ENCODE measurements around the gene SCAPER.

The SCAPER gene

DNA sequence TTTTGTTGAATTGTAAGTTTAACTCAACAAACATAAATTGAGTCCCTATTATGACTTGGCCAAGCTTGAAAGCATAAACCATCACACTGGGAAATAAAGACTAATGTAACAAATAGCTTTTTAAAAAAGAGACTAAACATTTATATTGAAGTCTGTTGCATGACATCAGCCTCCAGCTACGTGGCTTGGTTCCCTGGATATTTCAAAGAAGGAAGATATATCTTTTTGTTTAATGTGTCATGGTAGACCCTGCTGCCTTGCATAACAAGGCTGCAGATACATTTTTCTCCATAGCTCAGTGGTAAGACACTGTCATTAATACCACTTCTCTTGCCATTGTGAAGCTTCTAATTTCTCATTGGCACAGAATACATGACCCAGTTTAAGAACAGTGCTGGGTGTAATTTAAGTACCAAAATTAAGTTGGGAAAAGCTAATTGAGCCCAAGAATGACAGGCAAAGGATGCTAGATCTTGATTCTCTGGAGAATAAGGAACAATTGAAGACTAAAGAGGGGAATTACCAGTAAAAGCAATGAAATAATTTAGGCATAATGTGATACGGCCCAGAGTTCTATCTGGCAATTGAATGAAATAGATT lies 40.5 kb upstream of the SCAPER start:
- H3K36me3 Mint-ChIP-seq (ENCODE audit: low read depth), result peaks cover 77% of the 10 kb centered on the region
- H3K27ac Mint-ChIP-seq, result no peak overlapping the region
- no peaks in the 10 kb centered on the region for H3K4me1 Mint-ChIP-seq
- H3K4me3 Mint-ChIP-seq, result no peak overlapping the region
- no peaks in the 10 kb centered on the region for H3K27me3 Mint-ChIP-seq (ENCODE audit: low read depth, poor library complexity)
- H3K9me3 Mint-ChIP-seq, result peaks cover 4% of the 10 kb centered on the region
- no peak for DNase-seq
- TF ChIP-seq, protein P1, sequence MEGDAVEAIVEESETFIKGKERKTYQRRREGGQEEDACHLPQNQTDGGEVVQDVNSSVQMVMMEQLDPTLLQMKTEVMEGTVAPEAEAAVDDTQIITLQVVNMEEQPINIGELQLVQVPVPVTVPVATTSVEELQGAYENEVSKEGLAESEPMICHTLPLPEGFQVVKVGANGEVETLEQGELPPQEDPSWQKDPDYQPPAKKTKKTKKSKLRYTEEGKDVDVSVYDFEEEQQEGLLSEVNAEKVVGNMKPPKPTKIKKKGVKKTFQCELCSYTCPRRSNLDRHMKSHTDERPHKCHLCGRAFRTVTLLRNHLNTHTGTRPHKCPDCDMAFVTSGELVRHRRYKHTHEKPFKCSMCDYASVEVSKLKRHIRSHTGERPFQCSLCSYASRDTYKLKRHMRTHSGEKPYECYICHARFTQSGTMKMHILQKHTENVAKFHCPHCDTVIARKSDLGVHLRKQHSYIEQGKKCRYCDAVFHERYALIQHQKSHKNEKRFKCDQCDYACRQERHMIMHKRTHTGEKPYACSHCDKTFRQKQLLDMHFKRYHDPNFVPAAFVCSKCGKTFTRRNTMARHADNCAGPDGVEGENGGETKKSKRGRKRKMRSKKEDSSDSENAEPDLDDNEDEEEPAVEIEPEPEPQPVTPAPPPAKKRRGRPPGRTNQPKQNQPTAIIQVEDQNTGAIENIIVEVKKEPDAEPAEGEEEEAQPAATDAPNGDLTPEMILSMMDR (IDR thresholded peaks at IDR 0.05), result no peak

DNA sequence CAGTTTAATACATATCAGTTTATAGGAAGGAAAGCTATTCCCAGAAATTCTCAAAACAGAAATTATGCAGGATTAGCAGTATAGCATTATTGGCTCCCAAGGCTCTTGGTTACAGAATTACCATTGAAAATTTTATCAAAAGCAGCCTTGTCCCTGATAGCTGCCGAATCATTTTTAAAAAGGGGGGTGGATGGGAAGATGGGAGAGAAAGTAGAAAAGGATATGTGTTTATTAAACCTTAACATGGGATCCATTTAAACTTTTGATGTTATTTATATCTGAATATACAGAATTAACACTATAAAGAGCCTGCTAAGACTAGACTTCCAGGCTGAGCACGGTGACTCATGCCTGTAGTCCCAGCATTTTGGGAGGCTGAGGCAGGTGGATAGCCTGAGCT lies 37.2 kb upstream of the SCAPER start:
- Mint-ChIP-seq H3K4me3 (no peak overlapping the region), H3K36me3 (ENCODE audit: low read depth) (peaks cover 75% of the 10 kb centered on the region), H3K27ac (no peak overlapping the region), H3K9me3 (peaks cover 4% of the 10 kb centered on the region), H3K27me3 (ENCODE audit: low read depth, poor library complexity) (no peaks in the 10 kb centered on the region), H3K4me1 (no peaks in the 10 kb centered on the region)
- TF ChIP-seq, protein P1 (IDR thresholded peaks at IDR 0.05), result no peak
- DNase-seq, result no peak

DNA sequence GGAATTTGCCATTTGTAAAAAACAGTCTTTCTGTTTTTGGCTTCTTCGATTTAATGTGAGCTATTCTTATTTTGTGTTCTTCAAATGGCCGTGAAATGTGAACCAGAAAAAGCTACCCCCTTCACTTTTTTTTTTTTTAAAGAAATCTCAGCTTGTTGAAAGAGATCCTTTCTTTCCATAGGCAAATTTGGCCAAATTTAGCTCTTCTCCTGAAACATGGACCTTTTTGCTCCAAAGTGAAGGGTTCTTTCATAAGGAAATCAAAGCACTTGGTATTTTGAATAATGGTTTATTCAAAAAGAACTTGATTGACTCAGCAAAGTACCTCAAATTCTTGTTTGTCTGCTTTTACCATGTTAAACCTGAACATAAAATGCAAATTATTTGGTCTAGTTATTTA lies 36.5 kb upstream of the SCAPER start:
- no peak overlapping the region for H3K4me3 Mint-ChIP-seq
- TF ChIP-seq, protein P1 (IDR thresholded peaks at IDR 0.05), result no peak
- no peak for DNase-seq
- H3K27me3 Mint-ChIP-seq (ENCODE audit: low read depth, poor library complexity), result no peaks in the 10 kb centered on the region
- H3K9me3 Mint-ChIP-seq, result peaks cover 4% of the 10 kb centered on the region
- no peaks in the 10 kb centered on the region for H3K4me1 Mint-ChIP-seq
- H3K36me3 Mint-ChIP-seq (ENCODE audit: low read depth), result peaks cover 75% of the 10 kb centered on the region
- H3K27ac Mint-ChIP-seq, result no peak overlapping the region

DNA sequence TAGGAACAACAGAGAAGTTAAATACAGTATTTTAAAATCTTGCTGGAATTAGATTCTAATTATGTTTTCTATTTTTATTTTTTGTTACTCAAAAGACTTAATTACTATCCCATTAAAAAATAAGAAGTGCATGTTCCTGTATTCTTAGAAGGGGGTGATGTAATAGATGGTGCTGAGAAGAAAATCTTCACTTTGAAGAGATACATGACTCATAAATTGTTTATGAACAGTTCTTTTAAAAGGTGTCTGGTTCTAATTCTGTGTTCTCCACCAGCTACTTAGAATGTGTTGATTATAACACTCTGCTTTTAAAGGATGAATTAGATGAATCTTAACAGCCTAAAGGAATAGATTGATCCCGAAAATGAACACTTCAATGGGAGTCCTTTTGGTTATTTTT lies 34.6 kb upstream of the SCAPER start:
- Mint-ChIP-seq H3K27ac (no peak overlapping the region), H3K36me3 (ENCODE audit: low read depth) (peaks cover 74% of the 10 kb centered on the region)
- DNase-seq, result no peak

DNA sequence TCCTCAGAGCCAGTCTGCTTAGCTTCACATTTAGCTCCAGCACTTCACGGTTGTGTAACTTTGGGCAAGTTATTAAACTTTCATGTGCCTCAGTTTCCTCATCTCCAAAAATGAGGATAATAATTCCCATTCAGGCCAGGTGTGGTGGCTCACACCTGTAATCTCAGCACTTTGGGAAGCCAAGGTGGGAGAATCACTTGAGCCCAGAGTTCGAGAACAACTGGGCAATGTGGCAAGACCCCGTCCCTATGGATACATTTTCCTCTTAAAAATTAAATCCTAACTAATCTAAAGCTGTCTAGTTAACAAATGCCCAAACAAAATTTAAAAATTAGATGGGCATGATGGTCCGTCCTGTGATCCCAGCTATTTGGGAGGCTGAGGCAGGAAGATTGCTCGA lies 33.6 kb upstream of the SCAPER start:
- Mint-ChIP-seq H3K4me1 (peaks cover 18% of the 10 kb centered on the region), H3K9me3 (peaks cover 4% of the 10 kb centered on the region), H3K27ac (no peak overlapping the region), H3K36me3 (ENCODE audit: low read depth) (peaks cover 74% of the 10 kb centered on the region), H3K4me3 (no peak overlapping the region), H3K27me3 (ENCODE audit: low read depth, poor library complexity) (no peaks in the 10 kb centered on the region)
- TF ChIP-seq, protein P1 (IDR thresholded peaks at IDR 0.05), result no peak
- DNase-seq, result no peak

More for the DNA sequence above, 34.6 kb upstream of the SCAPER start:
- Mint-ChIP-seq H3K4me3 (no peak overlapping the region), H3K4me1 (peaks cover 12% of the 10 kb centered on the region), H3K27me3 (ENCODE audit: low read depth, poor library complexity) (no peaks in the 10 kb centered on the region), H3K9me3 (peaks cover 4% of the 10 kb centered on the region)
- TF ChIP-seq, protein P1 (IDR thresholded peaks at IDR 0.05), result no peak

DNA sequence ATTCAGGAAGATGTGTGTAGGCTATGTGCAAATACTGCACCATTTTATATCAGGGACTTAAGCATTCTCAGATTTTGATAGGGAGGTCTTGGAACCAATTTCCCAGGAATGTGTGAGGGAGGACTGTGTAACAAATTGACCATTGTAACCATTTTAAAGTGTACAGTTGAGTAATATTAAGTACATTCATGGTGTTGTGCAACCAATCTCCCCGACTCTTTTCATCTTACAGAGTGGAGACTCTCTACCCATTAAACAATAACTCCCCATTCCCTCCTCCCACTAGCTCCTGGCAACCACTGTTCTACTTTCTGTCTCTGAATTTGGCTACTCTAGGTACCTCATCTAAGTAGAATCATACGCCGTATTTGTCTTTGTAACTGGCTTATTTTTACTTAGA lies 31.5 kb upstream of the SCAPER start:
- TF ChIP-seq, protein P1 (IDR thresholded peaks at IDR 0.05), result no peak
- no peak overlapping the region for H3K27ac Mint-ChIP-seq
- no peaks in the 10 kb centered on the region for H3K9me3 Mint-ChIP-seq
- no peaks in the 10 kb centered on the region for H3K27me3 Mint-ChIP-seq (ENCODE audit: low read depth, poor library complexity)
- H3K4me3 Mint-ChIP-seq, result no peak overlapping the region
- peaks cover 36% of the 10 kb centered on the region for H3K4me1 Mint-ChIP-seq
- peaks cover 65% of the 10 kb centered on the region for H3K36me3 Mint-ChIP-seq (ENCODE audit: low read depth)
- no peak for DNase-seq
